Measurements from ENCODE around the gene FAM117A. TPM values are rescaled to one million over a fixed set of nuclear protein-coding genes. Genes with fewer than 3 reads are reported as not detected.

Gene FAM117A
- total RNA-seq, 5 donors from 2014 or later (not counting 1 experiment from before 2014, with no cell fraction given), result 71.9 to 105 (median 99.1) TPM

DNA sequence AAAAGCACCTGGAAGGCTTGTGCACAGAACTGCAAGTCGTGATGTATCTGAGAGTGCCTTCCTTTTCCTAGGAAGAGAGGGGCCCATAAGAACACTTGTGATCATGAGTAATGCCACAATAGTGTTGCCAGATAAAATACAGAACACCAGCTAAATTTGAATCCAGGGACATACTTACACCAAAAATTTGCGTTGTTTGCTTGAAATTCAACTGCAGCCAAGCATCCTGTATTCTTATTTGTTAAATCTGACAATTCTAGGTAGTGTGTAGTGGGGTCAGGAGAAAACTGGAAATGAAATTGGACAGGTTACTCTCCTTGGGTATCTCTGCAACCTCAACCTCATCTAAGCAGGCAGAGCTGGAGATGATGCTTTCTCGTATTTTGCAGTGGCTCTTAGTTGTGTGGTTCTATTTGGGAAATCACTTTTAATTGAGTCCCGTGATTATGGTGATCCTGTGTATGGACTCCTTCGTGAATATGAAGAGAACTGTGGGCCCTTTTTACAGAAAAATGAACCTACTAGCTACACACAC is 68.2 kb downstream of the FAM117A start:
- ChIA-PET CTCF (interaction anchor here (0.6 to 1.8 kb wide), 11 partner anchors 13 to 301 kb away, joined by 3 to 10 read pairs (median 4); partner anchors contain the start of genes FAM117A (in 1 of the 2) and SLC35B1 (in 1 of the 2)), POLR2A (interaction anchor here (0.5 to 0.7 kb wide), 2 partner anchors 78 to 1244 kb away, joined by 3 to 4 read pairs; no protein-coding TSS in a partner anchor)
- Histone ChIP-seq H3K4me1 (ENCODE audit: control insufficient read depth in 1 of 2, extremely low read depth in 1 of 2, insufficient read depth in 2 of 2, low read length in 2 of 2) (peaks cover 19 to 33% of the 10 kb centered on the region in 2 experiments), H3K4me3 (ENCODE audit: control insufficient read depth in 1 of 2, extremely low read depth in 1 of 2, low read length in 1 of 2) (no peak overlapping the region), H3K27ac (ENCODE audit: low read length) (peak overlapping the region; percentile 58), H3K27me3 (replicated peaks in 1 of 2; ENCODE audit: control insufficient read depth in 2 of 2, extremely low read depth in 1 of 2, insufficient read depth in 2 of 2, low read length in 1 of 2) (no peaks in the 10 kb centered on the region), H3K9me3 (no peaks in the 10 kb centered on the region), H3K36me3 (ENCODE audit: control insufficient read depth in 2 of 2, extremely low read depth in 1 of 2, insufficient read depth in 1 of 2, low read length in 1 of 2) (peaks cover 5 to 16% of the 10 kb centered on the region in 2 donors)
- Mint-ChIP-seq H3K27me3 (no peaks in the 10 kb centered on the region), H3K9me3 (no peaks in the 10 kb centered on the region), H3K36me3 (peaks cover 12% of the 10 kb centered on the region), H3K4me1 (peaks cover 43 to 48% (median 47%) of the 10 kb centered on the region in 3 donors), H3K4me3 (peak overlapping the region in 1 of 3 donors; percentile 37), H3K27ac (peak overlapping the region; percentile 71 to 82)
- peak in 3 of 4 experiments; percentile 18 to 34 (median 29) for ATAC-seq (replicated peaks in 1 of 4)
- no peak for DNase-seq
- no CpG with 5 or more reads among the region's 5 CpGs for WGBS (ENCODE audit: insufficient coverage)

GRCh38 chr17:49694847-49695697 is 68.9 kb downstream of the FAM117A start:
- ChIA-PET POLR2A (interaction anchor here in 1 of 2 donors (0.7 kb wide), 1 partner anchor 131 kb away, joined by 4 read pairs; no protein-coding TSS in a partner anchor), CTCF (interaction anchor here in 1 of 2 donors (1.2 to 1.8 kb wide), 5 partner anchors 13 to 302 kb away, joined by 3 to 10 read pairs (median 3); partner anchors contain the start of gene FAM117A)
- H3K9me3 ChIP-seq, result no peaks in the 10 kb centered on the region
- Mint-ChIP-seq H3K27me3 (no peaks in the 10 kb centered on the region), H3K4me3 (peak overlapping the region in 1 of 3 donors; percentile 37), H3K27ac (peak overlapping the region; percentile 71 to 82), H3K36me3 (peaks cover 6% of the 10 kb centered on the region), H3K4me1 (peaks cover 48 to 52% (median 50%) of the 10 kb centered on the region in 3 donors), H3K9me3 (no peaks in the 10 kb centered on the region)
- H3K4me3 ChIP-seq (ENCODE audit: control insufficient read depth in 1 of 2, extremely low read depth in 1 of 2, low read length in 1 of 2), result no peak overlapping the region
- peaks cover 19 to 33% of the 10 kb centered on the region in 2 experiments for H3K4me1 ChIP-seq (ENCODE audit: control insufficient read depth in 1 of 2, extremely low read depth in 1 of 2, insufficient read depth in 2 of 2, low read length in 2 of 2)
- H3K27ac ChIP-seq (ENCODE audit: low read length), result peak overlapping the region; percentile 58
- ATAC-seq (replicated peaks in 1 of 4), result peak; percentile 36 to 69 (median 56)
- no peaks in the 10 kb centered on the region for H3K27me3 ChIP-seq (replicated peaks in 1 of 2; ENCODE audit: control insufficient read depth in 2 of 2, extremely low read depth in 1 of 2, insufficient read depth in 2 of 2, low read length in 1 of 2)
- WGBS (ENCODE audit: insufficient coverage), result 53% methylated on average over 11 of the region's 16 CpGs
- peaks cover 2 to 9% of the 10 kb centered on the region in 2 donors for H3K36me3 ChIP-seq (ENCODE audit: control insufficient read depth in 2 of 2, extremely low read depth in 1 of 2, insufficient read depth in 1 of 2, low read length in 1 of 2)
- peak in 34 of 35 experiments; percentile 22 to 79 (median 62) for DNase-seq

DNA sequence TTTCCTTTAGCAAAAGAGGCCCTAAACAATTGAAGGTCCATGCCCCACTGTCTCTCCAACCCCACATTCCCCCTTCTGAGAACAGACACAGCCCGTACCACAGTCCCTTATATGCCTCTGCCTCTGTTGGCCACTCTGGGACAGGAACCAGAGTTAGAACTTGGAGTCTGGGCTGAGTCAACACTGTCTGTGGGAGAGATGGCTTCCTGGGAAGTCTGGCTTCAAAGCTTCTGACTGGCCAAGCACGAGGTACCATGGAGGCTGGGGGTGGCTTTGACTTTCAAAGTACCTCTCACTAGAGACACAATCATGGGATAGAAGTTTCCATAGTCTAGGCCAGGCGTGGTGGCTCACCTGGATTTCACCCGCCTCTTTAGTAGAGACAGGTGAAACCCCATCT is 71.2 kb downstream of the FAM117A start:
- no peaks in the 10 kb centered on the region for H3K27me3 ChIP-seq (replicated peaks in 1 of 2; ENCODE audit: control insufficient read depth in 2 of 2, extremely low read depth in 1 of 2, insufficient read depth in 2 of 2, low read length in 1 of 2)
- peaks cover 0 to 2% of the 10 kb centered on the region in 2 donors for H3K36me3 ChIP-seq (ENCODE audit: control insufficient read depth in 2 of 2, extremely low read depth in 1 of 2, insufficient read depth in 1 of 2, low read length in 1 of 2)
- Mint-ChIP-seq H3K27ac (peak overlapping the region in 1 of 2 donors; percentile 68), H3K4me1 (peaks cover 55 to 62% (median 58%) of the 10 kb centered on the region in 3 donors), H3K27me3 (no peaks in the 10 kb centered on the region), H3K36me3 (no peaks in the 10 kb centered on the region), H3K9me3 (no peaks in the 10 kb centered on the region), H3K4me3 (no peak overlapping the region)
- ATAC-seq (replicated peaks in 1 of 4), result no peak
- H3K9me3 ChIP-seq, result no peaks in the 10 kb centered on the region
- WGBS (ENCODE audit: insufficient coverage), result no CpG with 5 or more reads among the region's 4 CpGs
- no peak for DNase-seq
- no peak overlapping the region for H3K4me3 ChIP-seq (ENCODE audit: control insufficient read depth in 1 of 2, extremely low read depth in 1 of 2, low read length in 1 of 2)
- H3K27ac ChIP-seq (ENCODE audit: low read length), result no peak overlapping the region
- H3K4me1 ChIP-seq (ENCODE audit: control insufficient read depth in 1 of 2, extremely low read depth in 1 of 2, insufficient read depth in 2 of 2, low read length in 2 of 2), result peaks cover 27 to 53% of the 10 kb centered on the region in 2 experiments
- ChIA-PET CTCF (interaction anchor here in 1 of 2 donors (0.7 kb wide), 1 partner anchor 16 kb away, joined by 3 read pairs; no protein-coding TSS in a partner anchor), POLR2A (interaction anchor here in 1 of 2 donors (0.5 to 0.7 kb wide), 2 partner anchors 23 to 71 kb away, joined by 4 to 6 read pairs; no protein-coding TSS in a partner anchor)

- H3K27ac Mint-ChIP-seq, result peak overlapping the region; percentile 29 to 67
- CTCF ChIA-PET, result interaction anchor here in 1 of 2 donors (0.6 to 1.2 kb wide), 5 partner anchors 12 to 121 kb away, joined by 3 to 5 read pairs (median 4); no protein-coding TSS in a partner anchor
- POLR2A ChIA-PET, result no interaction called here
Measured at GRCh38 chr17:49691677-49692191, 72.2 kb downstream of the FAM117A start.

DNA sequence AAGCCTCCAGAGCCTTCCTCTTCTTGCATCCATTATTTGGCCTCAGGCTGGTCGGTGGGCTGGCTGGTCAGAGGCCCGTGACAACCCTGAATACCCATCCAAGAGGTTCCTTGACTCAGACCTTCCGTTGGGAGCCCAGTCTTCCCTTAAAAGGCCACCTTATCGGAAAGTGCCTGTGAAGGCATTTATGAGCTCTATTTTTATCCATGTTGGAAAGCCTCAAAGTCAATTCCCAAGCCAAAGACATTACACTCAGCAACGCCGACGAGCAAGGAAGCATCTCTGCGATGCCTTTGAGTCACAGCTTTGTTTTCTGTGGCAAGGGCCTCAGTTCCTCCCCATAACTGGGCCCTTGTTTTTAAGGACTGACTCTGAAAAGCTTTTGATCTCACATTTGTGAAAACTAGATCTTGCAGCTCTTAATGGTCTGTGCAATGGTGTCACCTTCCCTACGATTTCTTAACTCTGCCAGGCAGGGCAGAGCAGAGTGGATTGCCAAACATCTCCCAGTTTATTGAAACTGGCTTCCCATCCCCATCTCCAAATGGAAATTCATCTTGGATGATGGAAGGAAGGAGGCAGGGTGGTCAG is 72.8 kb downstream of the FAM117A start:
- peaks cover 59 to 66% (median 64%) of the 10 kb centered on the region in 3 donors for H3K4me1 Mint-ChIP-seq
- DNase-seq (no peak), ATAC-seq (replicated peaks in 1 of 4) (no peak)
- H3K4me1 ChIP-seq (ENCODE audit: control insufficient read depth in 1 of 2, extremely low read depth in 1 of 2, insufficient read depth in 2 of 2, low read length in 2 of 2), result peaks cover 33 to 55% of the 10 kb centered on the region in 2 experiments
- no peak overlapping the region for H3K4me3 ChIP-seq (ENCODE audit: control insufficient read depth in 1 of 2, extremely low read depth in 1 of 2, low read length in 1 of 2)
- H3K27ac ChIP-seq (ENCODE audit: low read length), result no peak overlapping the region
- peaks cover 0 to 2% of the 10 kb centered on the region in 2 donors for H3K36me3 ChIP-seq (ENCODE audit: control insufficient read depth in 2 of 2, extremely low read depth in 1 of 2, insufficient read depth in 1 of 2, low read length in 1 of 2)
- peak overlapping the region; percentile 63 to 66 for H3K27ac Mint-ChIP-seq
- H3K4me3 Mint-ChIP-seq, result peak overlapping the region in 2 of 3 donors; percentile 41 to 52
- no peaks in the 10 kb centered on the region for H3K9me3 ChIP-seq
- 80% methylated on average over 8 of the region's 9 CpGs for WGBS (ENCODE audit: insufficient coverage)
- H3K9me3 Mint-ChIP-seq, result no peaks in the 10 kb centered on the region
- H3K36me3 Mint-ChIP-seq, result no peaks in the 10 kb centered on the region
- H3K27me3 ChIP-seq (replicated peaks in 1 of 2; ENCODE audit: control insufficient read depth in 2 of 2, extremely low read depth in 1 of 2, insufficient read depth in 2 of 2, low read length in 1 of 2), result no peaks in the 10 kb centered on the region
- POLR2A ChIA-PET, result interaction anchor here (0.5 to 0.6 kb wide), 3 partner anchors 62 to 1351 kb away, joined by 3 to 5 read pairs (median 4); no protein-coding TSS in a partner anchor
- H3K27me3 Mint-ChIP-seq, result no peaks in the 10 kb centered on the region
- CTCF ChIA-PET, result interaction anchor here in 1 of 2 donors (0.6 to 1.2 kb wide), 6 partner anchors 11 to 120 kb away, joined by 3 to 5 read pairs (median 4); no protein-coding TSS in a partner anchor

More at GRCh38 chr17:49691677-49692191, 72.2 kb downstream of the FAM117A start:
- peaks cover 0 to 2% of the 10 kb centered on the region in 2 donors for H3K36me3 ChIP-seq (ENCODE audit: control insufficient read depth in 2 of 2, extremely low read depth in 1 of 2, insufficient read depth in 1 of 2, low read length in 1 of 2)
- peak overlapping the region in 2 of 3 donors; percentile 1 to 52 for H3K4me3 Mint-ChIP-seq
- H3K4me1 ChIP-seq (ENCODE audit: control insufficient read depth in 1 of 2, extremely low read depth in 1 of 2, insufficient read depth in 2 of 2, low read length in 2 of 2), result peaks cover 35 to 61% of the 10 kb centered on the region in 2 experiments
- no peaks in the 10 kb centered on the region for H3K9me3 Mint-ChIP-seq
- H3K27ac ChIP-seq (ENCODE audit: low read length), result no peak overlapping the region
- H3K4me3 ChIP-seq (ENCODE audit: control insufficient read depth in 1 of 2, extremely low read depth in 1 of 2, low read length in 1 of 2), result no peak overlapping the region
- ATAC-seq (replicated peaks in 1 of 4) (no peak), DNase-seq (no peak)
- no peaks in the 10 kb centered on the region for H3K36me3 Mint-ChIP-seq
- 100% methylated on average over 2 of the region's 8 CpGs for WGBS (ENCODE audit: insufficient coverage)
- H3K4me1 Mint-ChIP-seq, result peaks cover 62 to 69% (median 67%) of the 10 kb centered on the region in 3 donors
- H3K27me3 Mint-ChIP-seq, result no peaks in the 10 kb centered on the region
- no peaks in the 10 kb centered on the region for H3K27me3 ChIP-seq (replicated peaks in 1 of 2; ENCODE audit: control insufficient read depth in 2 of 2, extremely low read depth in 1 of 2, insufficient read depth in 2 of 2, low read length in 1 of 2)
- no peaks in the 10 kb centered on the region for H3K9me3 ChIP-seq
